Endothelial cell of umbilical vein (primary cell): ENCODE results near the gene HOXC5. TPM values are rescaled to one million over a fixed set of nuclear protein-coding genes. Genes with fewer than 3 reads are reported as not detected.

Experiments used
- BruUV-seq: library from RNA; stranded (reverse); fragments of 400-500 nt; replicated peaks from 2 replicates; lab custom pipeline; 2021; lab: Mats Ljungman, UMichigan
- CTCF ChIA-PET: fragments of 300-600, 350-600 bp; sonication (Branson Sonifier 250); formaldehyde crosslinking; loops from one replicate; lab custom pipeline; 2021; ENCODE audit warnings: antibody characterized with exemption, inconsistent platforms; lab: Charles Lee
- POLR2A ChIA-PET: fragments of 300-600, 350-600 bp; sonication (Branson Sonifier 250); formaldehyde crosslinking; loops from one replicate; lab custom pipeline; 2021; ENCODE audit warnings: antibody characterized with exemption, inconsistent platforms; lab: Charles Lee
- DNase-seq: peaks from one replicate; pipeline ENCODE4 v3.0.0-alpha.2; 2011; ENCODE audit warnings: low read depth, low spot score
- FAIRE-seq: peaks from 2 replicates; lab custom pipeline; 2011; peaks lifted over from hg19 to GRCh38; lab: Jason Lieb, UNC
- H2AFZ ChIP-seq: 2 replicates; pipeline ENCODE4 v1.6.0; 2012; ENCODE audit warnings: low read depth, low read length, control low read depth, inconsistent platforms
- H3K27ac ChIP-seq: 2 replicates; pipeline ENCODE4 v1.5.1; 2011; ENCODE audit warnings: low read depth, mild to moderate bottlenecking, control low read depth, low read length, moderate library complexity; ENCODE audit not compliant: insufficient read depth
- H3K27me3 ChIP-seq, 2 experiments: 2 replicates each; pipeline versions ENCODE4 v1.6.0 to v1.6.1; 2011; ENCODE audit warnings: low read length in 2 of 2, mixed read lengths in 1 of 2; ENCODE audit not compliant: control insufficient read depth in 2 of 2, insufficient read depth in 2 of 2
- H3K36me3 ChIP-seq, 2 experiments: 2 replicates in 1 of 2; 3 replicates in 1 of 2; pipeline ENCODE4 v1.5.1; 2011; ENCODE audit warnings: low read length in 2 of 2, mild to moderate bottlenecking in 1 of 2, moderate library complexity in 1 of 2; ENCODE audit not compliant: control insufficient read depth in 2 of 2, insufficient read depth in 2 of 2; ENCODE audit errors: extremely low read depth in 1 of 2
- H3K4me1 ChIP-seq: 3 replicates; pipeline ENCODE4 v1.5.1; 2011; ENCODE audit warnings: mild to moderate bottlenecking, low read length; ENCODE audit not compliant: control insufficient read depth, insufficient read depth; ENCODE audit errors: extremely low read depth
- H3K4me2 ChIP-seq: 2 replicates; pipeline ENCODE4 v1.6.1; 2011; ENCODE audit warnings: low read length, control low read depth, mixed read lengths; ENCODE audit not compliant: insufficient read depth
- H3K4me3 ChIP-seq, 3 experiments: fragments of 200-600 bp in 1 of 3; sonication (generic), shearing (Covaris generic) in 1 of 3; replicated peaks in 1 of 3; 2 replicates each; pipeline ENCODE4 v1.5.1; 2011 to 2016; ENCODE audit warnings: control low read depth in 3 of 3, low read length in 3 of 3, mild to moderate bottlenecking in 2 of 3, inconsistent platforms in 1 of 3, low read depth in 1 of 3, moderate library complexity in 1 of 3; ENCODE audit not compliant: insufficient read depth in 1 of 3
- H3K79me2 ChIP-seq: 2 replicates; pipeline ENCODE4 v1.6.0; 2012; ENCODE audit warnings: low read length, inconsistent platforms; ENCODE audit not compliant: control insufficient read depth, insufficient read depth
- H3K9ac ChIP-seq: replicated peaks from 2 replicates; pipeline ENCODE3; 2011; ENCODE audit warnings: low read length, control low read depth; ENCODE audit not compliant: insufficient read depth; ENCODE audit errors: extremely low read depth
- H3K9me1 ChIP-seq: replicated peaks from 3 replicates; pipeline ENCODE4 v1.6.0; 2011; ENCODE audit warnings: mild to moderate bottlenecking, low read length; ENCODE audit not compliant: control insufficient read depth, insufficient read depth; ENCODE audit errors: extremely low read depth
- H3K9me3 ChIP-seq: replicated peaks from 2 replicates; pipeline ENCODE4 v1.5.1; 2012; ENCODE audit warnings: low read length, inconsistent platforms; ENCODE audit not compliant: control insufficient read depth, insufficient read depth
- H4K20me1 ChIP-seq: replicated peaks from 2 replicates; pipeline ENCODE3; 2011; ENCODE audit warnings: mild to moderate bottlenecking, low read length; ENCODE audit not compliant: control insufficient read depth, insufficient read depth; ENCODE audit errors: extremely low read depth
- MYC ChIP-seq: IDR thresholded peaks from one replicate; pipeline ENCODE4 v1.6.1; 2011; ENCODE audit warnings: mild to moderate bottlenecking, low read depth, low read length
- POLR2AphosphoS5 ChIP-seq: IDR thresholded peaks from 2 replicates; pipeline ENCODE4 v1.6.1; 2012; ENCODE audit warnings: low read depth, mild to moderate bottlenecking, control low read depth, low read length, moderate library complexity; ENCODE audit not compliant: insufficient read depth
- dilution Hi-C: fragments of 300-500 bp; cut with MboI; formaldehyde crosslinking; loops from one replicate; pipeline ENCODE4 v1.15.0; 2019; ENCODE audit warnings: low sequenced_read_pairs; ENCODE audit not compliant: extremely low pct_ligation_motif_present
- intact Hi-C: fragments of 100-400 bp; cut with micrococcal nuclease; formaldehyde crosslinking; loops from one replicate; pipeline ENCODE4 v1.10.0; 2022
- microRNA counts: library from miRNA; unstranded; fragments of <30 nt; microRNA quantifications from one replicate; lab custom pipeline; 2016
- microRNA-seq: library from miRNA; unstranded; fragments of <30 nt; microRNA quantifications from one replicate; pipeline ENCODE4 v1.2.0, GENCODE V29; 2021; ENCODE audit warnings: borderline number of aligned reads, borderline replicate concordance
- polyA plus RNA-seq, 4 experiments: library from polyadenylated mRNA; depleted of rRNA in 3 of 4; stranded (reverse) in 3 of 4; unstranded in 1 of 4; fragments of >200 nt; gene quantifications; 2 replicates each; pipeline versions ENCODE4 v1.2.1 to v1.2.3, GENCODE V29; 2011 to 2012; ENCODE audit warnings: missing spikeins in 1 of 4
- small RNA-seq: library from RNA; depleted of rRNA; stranded (forward); fragments of <200 nt; gene quantifications from one replicate; pipeline ENCODE3, GENCODE V24; 2012; ENCODE audit warnings: low replicate concordance, low read depth; ENCODE audit not compliant: insufficient read depth, insufficient read length
- total RNA-seq: library from RNA; stranded (reverse); gene quantifications from 2 replicates; pipeline ENCODE4 v1.2.3, GENCODE V29; 2021

Gene HOXC5
- total and polyA plus RNA-seq, 2 donors (not counting 3 experiments of a cell fraction or from before 2014, with no cell fraction given), result not detected

DNA sequence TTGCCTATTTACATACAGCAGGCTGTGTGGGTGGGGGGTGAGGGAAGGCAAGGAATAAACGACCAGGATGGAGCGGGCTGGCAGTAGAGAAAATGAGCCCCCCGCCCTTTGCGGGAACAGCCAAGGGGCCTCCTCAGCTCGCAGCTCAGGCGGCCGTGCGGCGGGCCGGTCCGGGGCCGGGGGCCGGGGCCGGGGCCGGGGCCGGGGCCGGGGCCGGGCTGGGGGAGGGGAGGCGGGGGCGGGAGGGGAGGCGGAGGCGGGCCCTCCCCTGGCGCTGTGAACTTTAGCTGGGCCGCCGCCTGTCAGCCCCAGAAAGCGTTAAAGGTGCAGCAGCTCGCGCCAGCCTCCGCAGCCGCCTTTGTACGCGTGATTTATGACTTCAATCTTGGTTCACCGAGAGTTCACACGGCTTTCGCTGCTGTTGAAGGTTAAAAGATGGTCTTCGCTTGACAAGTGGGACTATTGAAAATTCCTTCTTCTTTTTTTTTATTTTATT, 49.6 kb downstream of the HOXC5 start:
- ChIA-PET CTCF (interaction anchor here (0.7 to 1.0 kb wide), 2 partner anchors 28 to 50 kb away, joined by 3 to 4 read pairs; no protein-coding TSS in a partner anchor), POLR2A (no interaction called here)
- H3K27me3 ChIP-seq, result peaks cover 28 to 29% of the 10 kb centered on the region in 2 experiments
- H2AFZ ChIP-seq, result no peak overlapping the region
- no peaks in the 10 kb centered on the region for H3K9me3 ChIP-seq
- H3K4me2 ChIP-seq, result no peak overlapping the region
- no peak overlapping the region for H3K27ac ChIP-seq
- no peaks in the 10 kb centered on the region for H3K4me1 ChIP-seq
- no peak overlapping the region for H3K9ac ChIP-seq
- no peaks in the 10 kb centered on the region for H3K36me3 ChIP-seq
- dilution Hi-C loops (no loop called here), intact Hi-C loops (no loop called here)
- no peaks in the 10 kb centered on the region for H3K9me1 ChIP-seq
- H3K79me2 ChIP-seq, result no peaks in the 10 kb centered on the region
- no TSS peak for BruUV-seq
- no peaks in the 10 kb centered on the region for H4K20me1 ChIP-seq
- no peak for FAIRE-seq
- TF ChIP-seq POLR2AphosphoS5, result no peak
- TF ChIP-seq MYC, result no peak
- no peak overlapping the region for H3K4me3 ChIP-seq
- no peak for DNase-seq

MicroRNAs within 50 kb of the gene (microRNA counts, 767-probe panel; counts per million panel counts)
- microRNA hsa-miR-196a-5p (lab: Ali Mortazavi, UCI) (723 counts per million, percentile 96 among the panel's probes with 10 or more counts), microRNA hsa-miR-615-3p (lab: Ali Mortazavi, UCI) (723 counts per million, percentile 96 among the panel's probes with 10 or more counts), microRNA hsa-miR-615-5p (lab: Ali Mortazavi, UCI) (723 counts per million, percentile 96 among the panel's probes with 10 or more counts)

Small RNA genes lying within 50 kb of the gene (microRNA-seq; reads per million reads assigned to microRNA genes)
- gene MIR196A2 (3.8 reads per million, percentile 3 among the genes with 10 or more reads in this experiment), gene MIR615 (9.6 reads per million, percentile 24 among the genes with 10 or more reads in this experiment)

Small RNA genes lying within 50 kb of the gene (small RNA-seq; reads per million reads assigned to genes)
- not detected for gene HOXC5
- not detected for gene MIR196A2
- gene MIR615, result not detected

Other genes with a start within 250 kb of the HOXC5 start
- gene HOXC13, start 94.2 kb upstream of the HOXC5 start, total RNA-seq, result not detected in 2 replicates
- not detected in 2 replicates for gene HOXC13, start 94.2 kb upstream of the HOXC5 start, polyA plus RNA-seq
- gene HOXC12, start 78.1 kb upstream of the HOXC5 start, total RNA-seq, result not detected in 2 replicates
- gene HOXC12, start 78.1 kb upstream of the HOXC5 start, polyA plus RNA-seq, result not detected in 2 replicates
- gene HOXC11, start 59.9 kb upstream of the HOXC5 start, total RNA-seq, result not detected in 2 replicates
- not detected in 2 replicates for gene HOXC11, start 59.9 kb upstream of the HOXC5 start, polyA plus RNA-seq
- gene HOTAIR, start 58.1 kb upstream of the HOXC5 start, total RNA-seq, result not detected in 2 replicates
- gene HOTAIR, start 58.1 kb upstream of the HOXC5 start, polyA plus RNA-seq, result not detected in 2 replicates
- gene HOXC10, start 47.9 kb upstream of the HOXC5 start, total RNA-seq, result 0.44 TPM in 1 of 2 replicates, not detected in the other
- gene HOXC10, start 47.9 kb upstream of the HOXC5 start, polyA plus RNA-seq, result 0.18 TPM in 2 replicates
- 0.21 and 0.40 TPM in 2 replicates for gene HOXC9, start 32.9 kb upstream of the HOXC5 start, total RNA-seq
- gene HOXC9, start 32.9 kb upstream of the HOXC5 start, polyA plus RNA-seq, result 0.54 and 0.58 TPM in 2 replicates
- gene HOXC8, start 24.1 kb upstream of the HOXC5 start, total RNA-seq, result 0.35 TPM in 1 of 2 replicates, not detected in the other
- gene HOXC8, start 24.1 kb upstream of the HOXC5 start, polyA plus RNA-seq, result 0.03 and 0.19 TPM in 2 replicates
- gene HOXC6, start 4.6 kb upstream of the HOXC5 start, total RNA-seq, result 0.51 and 0.58 TPM in 2 replicates
- gene HOXC6, start 4.6 kb upstream of the HOXC5 start, polyA plus RNA-seq, result 0.57 and 0.72 TPM in 2 replicates
- gene HOXC4, start 20.8 kb downstream of the HOXC5 start, total RNA-seq, result 0.58 TPM in 1 of 2 replicates, not detected in the other
- gene HOXC4, start 20.8 kb downstream of the HOXC5 start, polyA plus RNA-seq, result 0.06 and 0.14 TPM in 2 replicates
- 17.5 and 17.8 TPM in 2 replicates for gene SMUG1, start 155.9 kb downstream of the HOXC5 start, total RNA-seq
- gene SMUG1, start 155.9 kb downstream of the HOXC5 start, polyA plus RNA-seq, result 36.4 and 41.6 TPM in 2 replicates
- 111 TPM in 2 replicates for gene CBX5, start 247.1 kb downstream of the HOXC5 start, total RNA-seq
- gene CBX5, start 247.1 kb downstream of the HOXC5 start, polyA plus RNA-seq, result 20.4 and 22.8 TPM in 2 replicates
- gene HNRNPA1, start 247.7 kb downstream of the HOXC5 start, total RNA-seq, result 1,437 and 1,470 TPM in 2 replicates
- 340 and 566 TPM in 2 replicates for gene HNRNPA1, start 247.7 kb downstream of the HOXC5 start, polyA plus RNA-seq